Testis (tissue), 2 donors: ENCODE results near the gene VWDE.
"Not testable (repeated sequence)": the region's sequence is repeated elsewhere in the genome, so short reads cannot be mapped to it uniquely, and the experiment has no call there.

Source experiments
- POLR2A ChIP-seq: fragments of 450-650 bp; IDR thresholded peaks from one replicate; pipeline ENCODE4 v1.6.1; 2017; ENCODE audit warnings: antibody characterized with exemption, mild to moderate bottlenecking, moderate library complexity
- TF ChIP-seq, protein P1 (sequence below), 3 experiments: fragments of 450-650 bp in 2 of 3; fragments of 200-600 bp in 1 of 3; sonication (generic) in 1 of 3; IDR thresholded peaks; one replicate each; pipeline ENCODE4 v1.5.1; 2016 to 2019; ENCODE audit warnings: antibody characterized with exemption in 3 of 3, mild to moderate bottlenecking in 2 of 3, moderate library complexity in 1 of 3

GRCh38 chr7:12396670-12397069 is 7.0 kb downstream of the VWDE start:
- TF ChIP-seq, protein P1, sequence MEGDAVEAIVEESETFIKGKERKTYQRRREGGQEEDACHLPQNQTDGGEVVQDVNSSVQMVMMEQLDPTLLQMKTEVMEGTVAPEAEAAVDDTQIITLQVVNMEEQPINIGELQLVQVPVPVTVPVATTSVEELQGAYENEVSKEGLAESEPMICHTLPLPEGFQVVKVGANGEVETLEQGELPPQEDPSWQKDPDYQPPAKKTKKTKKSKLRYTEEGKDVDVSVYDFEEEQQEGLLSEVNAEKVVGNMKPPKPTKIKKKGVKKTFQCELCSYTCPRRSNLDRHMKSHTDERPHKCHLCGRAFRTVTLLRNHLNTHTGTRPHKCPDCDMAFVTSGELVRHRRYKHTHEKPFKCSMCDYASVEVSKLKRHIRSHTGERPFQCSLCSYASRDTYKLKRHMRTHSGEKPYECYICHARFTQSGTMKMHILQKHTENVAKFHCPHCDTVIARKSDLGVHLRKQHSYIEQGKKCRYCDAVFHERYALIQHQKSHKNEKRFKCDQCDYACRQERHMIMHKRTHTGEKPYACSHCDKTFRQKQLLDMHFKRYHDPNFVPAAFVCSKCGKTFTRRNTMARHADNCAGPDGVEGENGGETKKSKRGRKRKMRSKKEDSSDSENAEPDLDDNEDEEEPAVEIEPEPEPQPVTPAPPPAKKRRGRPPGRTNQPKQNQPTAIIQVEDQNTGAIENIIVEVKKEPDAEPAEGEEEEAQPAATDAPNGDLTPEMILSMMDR (IDR thresholded peaks at IDR 0.05): not testable (repeated sequence)
- not testable (repeated sequence) for TF ChIP-seq POLR2A
